GM12878 (cell line): ENCODE measurements around the gene CDPF1. TPM values are rescaled to one million over a fixed set of nuclear protein-coding genes. Genes with fewer than 3 reads are reported as not detected.

Experiments used
- BRCA1 ChIP-seq: IDR thresholded peaks from 2 replicates; pipeline ENCODE4 v1.6.1; 2011; ENCODE audit warnings: low read depth, low read length, improper control_type of control experiment
- CBX3 ChIP-seq: fragments of 200-600 bp; sonication (generic); IDR thresholded peaks from 2 replicates; pipeline ENCODE4 v1.6.1; 2016; ENCODE audit warnings: low read depth, borderline replicate concordance
- CEBPZ ChIP-seq: fragments of 150-350 bp; IDR thresholded peaks from 2 replicates; pipeline ENCODE4 v1.6.1; 2016; ENCODE audit warnings: low read depth, low read length
- CHD1 ChIP-seq: IDR thresholded peaks from 2 replicates; pipeline ENCODE4 v1.6.1; 2012; ENCODE audit warnings: low read depth, low read length, improper control_type of control experiment
- EED ChIP-seq: sonication (generic); IDR thresholded peaks from 2 replicates; pipeline ENCODE4 v1.6.1; 2016; ENCODE audit warnings: antibody characterized with exemption, low read depth
- EZH2 ChIP-seq: IDR thresholded peaks from 2 replicates; pipeline ENCODE4 v1.6.1; 2012; ENCODE audit warnings: low read depth, mild to moderate bottlenecking, control low read depth, inconsistent platforms, low read length, borderline replicate concordance; ENCODE audit not compliant: control insufficient read depth
- KDM1A ChIP-seq: fragments of 200-600 bp; sonication (generic); IDR thresholded peaks from 2 replicates; pipeline ENCODE4 v1.6.1; 2016; ENCODE audit warnings: borderline replicate concordance
- KLF5 ChIP-seq: fragments of 450-650 bp; IDR thresholded peaks from 2 replicates; pipeline ENCODE4 v1.6.1; 2014; ENCODE audit warnings: mild to moderate bottlenecking; ENCODE audit not compliant: partially characterized antibody
- MTA3 ChIP-seq: IDR thresholded peaks from 2 replicates; pipeline ENCODE4 v1.6.1; 2012; ENCODE audit warnings: low read length, inconsistent platforms, borderline replicate concordance
- NR2F1 ChIP-seq: fragments of 450-650 bp; conservative IDR thresholded peaks from 2 replicates; pipeline ENCODE4 v1.6.1; 2017; ENCODE audit warnings: mild to moderate bottlenecking
- PAX8 ChIP-seq: fragments of 450-650 bp; IDR thresholded peaks from 2 replicates; pipeline ENCODE4 v1.6.1; 2017; ENCODE audit warnings: mild to moderate bottlenecking, moderate library complexity
- PML ChIP-seq: IDR thresholded peaks from 2 replicates; pipeline ENCODE4 v1.6.1; 2012; ENCODE audit warnings: low read length, inconsistent platforms
- POLR2AphosphoS2 ChIP-seq: IDR thresholded peaks from 2 replicates; pipeline ENCODE4 v1.6.1; 2011; ENCODE audit warnings: low read depth, mild to moderate bottlenecking, low read length, improper control_type of control experiment, moderate library complexity
- POU2F2 ChIP-seq: IDR thresholded peaks from 3 replicates; pipeline ENCODE4 v1.6.1; 2011; ENCODE audit warnings: low read depth, mild to moderate bottlenecking, low read length, borderline replicate concordance
- RB1 ChIP-seq: fragments of 450-650 bp; formaldehyde crosslinking; IDR thresholded peaks from 2 replicates; pipeline ENCODE4 v1.6.1; 2017; ENCODE audit warnings: mild to moderate bottlenecking, borderline replicate concordance
- RELB ChIP-seq: fragments of 450-650 bp; IDR thresholded peaks from 2 replicates; pipeline ENCODE4 v1.6.1; 2017; ENCODE audit warnings: low read depth, mild to moderate bottlenecking, moderate library complexity
- RFX5 ChIP-seq: IDR thresholded peaks from 2 replicates; pipeline ENCODE4 v1.6.1; 2011; ENCODE audit warnings: low read depth, low read length, improper control_type of control experiment
- SP1 ChIP-seq: IDR thresholded peaks from one replicate; pipeline ENCODE4 v1.6.1; 2011; ENCODE audit warnings: low read depth, low read length
- SPI1 ChIP-seq: IDR thresholded peaks from 2 replicates; pipeline ENCODE4 v1.6.1; 2011; ENCODE audit warnings: low read depth, mild to moderate bottlenecking, low read length, moderate library complexity, borderline replicate concordance; ENCODE audit not compliant: insufficient read depth
- SREBF1 ChIP-seq: IDR thresholded peaks from 2 replicates; pipeline ENCODE4 v1.6.1; 2012; ENCODE audit warnings: mild to moderate bottlenecking, low read length
- SRF ChIP-seq, 2 experiments: IDR thresholded peaks; 2 replicates each; pipeline ENCODE4 v1.6.1; 2011; ENCODE audit warnings: low read depth in 2 of 2, low read length in 2 of 2, mild to moderate bottlenecking in 1 of 2, moderate library complexity in 1 of 2
- TARDBP ChIP-seq: IDR thresholded peaks from 2 replicates; pipeline ENCODE4 v1.6.1; 2016; ENCODE audit warnings: borderline replicate concordance
- YY1 ChIP-seq: IDR thresholded peaks from 2 replicates; pipeline ENCODE4 v1.6.1; 2011; ENCODE audit warnings: low read depth, mild to moderate bottlenecking, low read length
- ZBED1 ChIP-seq: IDR thresholded peaks from 2 replicates; pipeline ENCODE4 v1.6.1; 2016; ENCODE audit warnings: borderline replicate concordance
- ZZZ3 ChIP-seq: IDR thresholded peaks from 2 replicates; pipeline ENCODE4 v1.6.1; 2011; ENCODE audit warnings: low read depth; ENCODE audit not compliant: control insufficient read depth, insufficient read length
- polyA plus RNA-seq, 11 experiments: library from polyadenylated mRNA; depleted of rRNA in 4 of 11; unstranded in 6 of 11; stranded (reverse) in 5 of 11; fragments of >200 nt; fragmentation: Nextera tagmentation in 4 of 11; fragmentation: Illumina TruSeq in 1 of 11; extraction: Ambion mirVana in 4 of 11; extraction: Trizol in 1 of 11; gene quantifications; 1 replicate in 1 of 11; 2 replicates in 10 of 11; pipeline versions ENCODE4 v1.2.1 to v1.2.3, GENCODE V29; 2011 to 2016; ENCODE audit warnings: inconsistent platforms in 2 of 11, missing spikeins in 2 of 11, low read depth in 1 of 11
- total RNA-seq, 4 experiments: library from RNA; depleted of rRNA in 3 of 4; stranded (reverse); fragments of >200 nt in 3 of 4; fragmentation: Illumina TruSeq in 1 of 4; extraction: Trizol in 1 of 4; gene quantifications; 2 replicates each; pipeline versions ENCODE4 v1.2.1 to v1.2.3, GENCODE V29; 2013 to 2021

Gene CDPF1
- total and polyA plus RNA-seq, 10 of the 15 experiments (the other 5 are each of a cell fraction or from before 2014, with no cell fraction given) = 1.0 to 22.4 (median 7.9) TPM

- TF ChIP-seq BRCA1 (no peak), RELB (no peak), TARDBP (no peak), PML (peak; percentile 87; the same call in 1 of the 2 replicates), MTA3 (no peak), POLR2AphosphoS2 (peak; percentile 90), KDM1A (no peak), SRF (IDR thresholded peaks at IDR 0.05; ENCODE audit: low read depth in 2 of 2, low read length in 2 of 2) (no peak), PAX8 (no peak), NR2F1 (no peak; the same call in 1 of the 2 replicates), SP1 (no peak), ZZZ3 (no peak), RFX5 (no peak), ZBED1 (no peak), EED (no peak), RB1 (peak; percentile 63; the same call in 1 of the 2 replicates), SREBF1 (no peak), CEBPZ (no peak), POU2F2 (peak; percentile 81; the same call in 2 of the 3 replicates), EZH2 (no peak), YY1 (no peak), CHD1 (0 out of 2 replicates have a peak, but pooled peaks have one; percentile 33), KLF5 (no peak), SPI1 (0 out of 2 replicates have a peak, but pooled peaks have one; percentile 8), CBX3 (no peak)
These were observed at the start of gene CDPF1 (continued) for GRCh38 chr22:46250035-46250782.
